HG03457 (cell line): ENCODE data around the gene HDAC4.

Experiments used
- ATAC-seq: cut with Tn5 transposase; IDR thresholded peaks from one replicate; pipeline ENCODE4 v1.9.1; 2021; ENCODE audit warnings: moderate number of reproducible peaks; ENCODE audit not compliant: unreplicated experiment

The HDAC4 gene

DNA sequence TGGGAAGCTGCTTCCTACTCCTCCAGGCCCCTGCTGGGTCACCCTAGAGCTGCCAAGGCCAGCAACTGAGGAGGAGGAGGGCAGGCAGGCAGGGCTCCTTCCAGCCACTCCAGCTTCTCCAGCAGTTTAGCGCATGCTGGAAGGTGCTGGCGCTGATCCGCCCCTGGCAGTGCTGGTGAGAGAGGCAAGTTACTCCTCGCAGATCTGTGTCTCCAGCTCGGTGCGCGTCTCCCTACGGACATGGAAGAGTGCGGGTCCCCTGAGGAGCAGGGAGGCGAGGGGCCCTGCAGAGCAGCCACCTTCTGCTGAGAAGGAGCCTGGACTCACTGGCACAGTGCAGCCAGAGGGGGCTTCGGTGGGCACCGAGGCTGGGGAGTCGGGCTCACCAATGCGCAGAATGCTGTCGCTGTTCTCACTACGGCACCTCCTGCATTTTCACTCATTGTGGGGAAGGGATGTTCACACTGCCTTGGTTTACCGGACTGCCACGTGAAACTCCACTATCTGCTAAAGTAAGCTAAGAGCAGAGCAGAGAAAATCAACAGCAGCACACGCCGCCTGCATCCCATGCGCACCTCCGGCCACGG, 206.0 kb downstream of the HDAC4 start:
- no peak for ATAC-seq

DNA sequence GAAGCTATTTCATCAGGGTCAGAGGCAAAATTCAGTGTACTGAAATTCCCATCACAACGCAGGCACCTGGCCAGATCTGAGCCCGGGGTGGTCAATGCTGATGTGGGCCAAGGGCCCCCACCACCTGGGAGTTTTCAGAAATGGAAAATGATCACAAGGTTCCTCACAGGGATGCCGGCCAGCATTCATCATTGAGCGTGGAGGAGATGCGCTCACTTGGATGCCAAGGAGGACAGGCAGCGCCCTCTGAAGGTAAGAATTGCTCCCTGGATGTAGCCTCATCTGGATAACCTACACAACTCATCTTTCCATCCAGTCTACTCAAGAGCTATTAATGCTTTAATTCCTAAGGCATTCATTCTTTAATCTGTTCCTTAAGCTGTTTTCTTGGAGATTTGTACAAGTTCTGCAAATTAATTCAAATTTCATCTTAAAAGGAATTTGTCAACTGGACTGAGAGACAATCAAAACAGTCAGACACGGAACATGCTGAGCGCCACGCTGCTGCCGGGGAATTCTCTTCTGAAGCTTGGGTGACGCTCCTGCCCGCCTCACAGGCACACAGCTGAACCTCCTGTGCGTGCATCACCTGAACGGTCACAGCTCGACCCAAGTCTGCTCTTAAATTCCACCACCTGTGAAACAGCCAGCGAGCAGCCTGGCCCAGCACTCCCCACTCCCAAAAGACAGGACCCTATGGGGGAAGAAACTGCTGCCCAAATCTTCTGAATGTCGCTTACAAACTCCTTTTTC, 206.7 kb downstream of the HDAC4 start:
- ATAC-seq: no peak

DNA sequence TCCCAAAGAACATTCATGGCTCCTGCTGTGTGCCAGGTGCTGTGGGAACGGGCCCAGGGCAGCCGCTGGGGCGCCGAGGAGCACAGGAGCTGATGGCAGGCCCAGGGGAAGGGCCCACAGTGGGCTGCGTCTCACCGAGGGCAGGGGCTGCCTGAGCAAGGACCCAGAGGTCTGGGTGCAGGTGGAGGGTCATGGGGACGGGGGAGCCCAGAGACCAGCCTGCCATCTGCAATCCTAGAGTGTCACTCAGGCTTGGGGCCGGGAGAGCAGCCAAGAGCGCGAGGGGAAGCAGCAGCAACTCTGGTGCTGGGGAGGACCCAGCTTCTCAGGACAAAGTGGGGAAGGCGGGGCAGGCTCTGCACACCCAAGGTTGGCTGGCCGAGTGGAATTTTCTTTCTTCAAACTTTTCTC, 207.4 kb downstream of the HDAC4 start:
- no peak for ATAC-seq

DNA sequence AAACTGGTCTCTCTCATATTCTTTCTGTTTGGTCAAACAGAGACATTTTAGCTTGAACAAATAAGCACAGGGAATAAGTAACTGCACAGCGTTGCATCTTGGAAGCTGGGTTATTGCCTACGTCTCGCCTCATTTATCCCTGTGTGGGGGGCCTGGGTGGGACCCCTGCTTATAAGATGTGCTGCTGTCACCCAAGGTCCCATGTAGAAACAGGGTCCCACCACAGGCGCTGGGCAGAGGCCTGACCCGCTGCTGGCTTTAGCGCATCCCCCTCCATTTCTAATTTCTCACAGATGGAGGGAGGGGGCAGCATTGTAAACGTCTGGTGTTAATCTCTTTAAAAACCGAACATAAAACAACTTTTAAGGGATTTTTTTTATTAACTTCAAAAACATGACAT, 207.8 kb downstream of the HDAC4 start:
- ATAC-seq: no peak

DNA sequence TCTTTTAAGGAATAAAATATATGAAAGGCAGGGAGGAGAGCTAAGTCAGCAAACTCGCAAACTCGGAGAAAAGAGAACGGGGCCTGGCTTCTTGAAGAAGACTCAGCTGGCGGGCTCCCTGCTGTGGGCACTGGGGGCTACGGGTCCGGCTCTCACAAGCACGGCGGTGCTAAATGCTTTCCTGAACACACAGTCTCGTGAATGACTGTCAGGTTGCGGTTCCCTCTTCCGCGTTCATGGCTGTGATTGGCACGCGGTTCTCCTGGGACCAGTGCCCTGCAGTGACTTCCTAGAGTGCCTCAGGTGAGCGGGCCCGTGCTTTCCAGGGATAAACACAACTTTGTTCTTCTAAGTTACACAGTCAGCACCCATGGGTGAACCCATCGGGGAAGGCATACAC, 208.4 kb downstream of the HDAC4 start:
- no peak for ATAC-seq

DNA sequence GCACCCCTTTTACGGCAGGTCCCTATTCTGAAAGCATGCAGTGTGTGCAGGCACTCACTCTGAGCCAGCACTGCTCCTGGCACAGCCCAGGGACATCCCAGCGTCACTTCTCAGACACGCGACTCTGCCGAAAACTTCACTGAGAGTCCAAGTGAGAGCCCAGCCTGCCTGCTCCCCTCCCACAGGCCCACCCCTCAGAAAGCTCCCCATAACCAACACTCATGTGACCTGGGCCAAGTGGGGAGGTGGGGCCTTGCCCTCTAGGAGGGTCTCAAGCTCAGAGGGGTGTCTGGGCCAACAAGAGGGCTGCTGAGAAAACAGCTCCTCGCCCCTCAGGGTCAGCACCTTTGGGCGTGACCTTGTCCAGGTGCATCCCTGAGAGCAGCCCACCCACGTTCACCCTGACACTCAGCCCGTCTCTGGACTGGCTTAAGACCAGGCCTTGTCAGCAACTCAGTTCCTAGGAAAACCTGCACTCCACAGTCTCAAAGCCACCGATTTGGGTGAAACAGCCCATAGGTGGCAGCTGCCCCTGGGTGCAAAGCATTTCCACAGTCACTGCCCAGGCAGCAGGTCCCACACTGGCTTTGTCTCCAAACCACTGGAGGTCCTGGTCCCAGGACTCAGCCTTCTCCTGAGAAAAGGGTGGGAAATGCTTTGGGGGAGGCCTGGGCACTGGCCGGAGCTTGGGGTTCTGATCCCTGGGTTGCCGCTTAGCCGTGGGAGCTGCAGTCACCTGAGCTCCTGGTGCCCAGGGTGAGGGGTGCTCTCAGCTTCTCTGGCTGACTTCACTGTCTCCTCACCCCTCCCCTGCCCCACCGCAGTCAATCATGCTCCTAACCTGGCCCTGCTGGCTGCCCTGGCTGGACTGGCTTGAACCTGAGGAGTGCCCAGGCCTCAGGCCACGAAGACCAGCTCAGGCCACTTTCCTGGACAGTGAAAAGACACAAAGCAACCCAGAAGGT, 209.6 kb downstream of the HDAC4 start:
- no peak for ATAC-seq

DNA sequence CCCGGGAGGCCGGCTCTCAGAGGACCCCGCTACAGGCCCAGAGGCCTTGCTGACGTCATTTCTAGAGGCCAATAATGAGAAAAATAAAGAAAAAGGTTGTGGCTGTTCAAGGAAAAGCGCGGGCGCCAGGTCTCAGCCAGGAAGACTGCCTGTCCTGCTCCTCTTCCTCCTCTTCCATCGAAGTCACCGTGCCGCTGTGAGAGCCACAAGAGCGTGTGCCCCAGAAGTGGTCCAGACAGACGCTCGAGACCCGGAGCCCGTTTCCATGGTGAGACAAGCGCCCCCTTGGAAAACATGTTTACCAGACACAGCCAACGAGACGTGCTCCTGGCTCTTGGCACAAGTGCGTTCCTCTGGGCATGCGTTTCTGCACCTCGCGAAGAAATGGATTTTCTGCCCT, 210.5 kb downstream of the HDAC4 start:
- no peak for ATAC-seq

DNA sequence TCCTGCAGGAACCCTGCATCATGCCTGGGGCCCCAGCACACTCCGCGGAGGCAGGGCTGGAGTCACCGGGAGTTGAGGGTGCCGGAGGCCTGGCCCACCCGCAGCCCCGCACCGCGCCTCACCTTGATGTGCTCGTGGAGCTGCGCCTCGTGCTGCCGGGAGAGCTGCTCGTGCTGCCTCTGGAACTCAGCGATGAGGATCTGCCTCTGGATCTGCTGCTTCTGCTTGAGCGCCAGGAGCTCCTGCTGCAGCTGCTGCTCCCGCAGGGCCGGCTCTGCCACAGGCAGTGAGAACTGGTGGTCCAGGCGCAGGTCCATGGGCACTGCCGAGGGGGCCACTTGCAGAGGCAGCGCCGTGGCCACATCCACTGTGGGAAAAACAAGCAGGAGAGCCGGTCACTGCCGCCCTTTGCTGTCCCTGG, 211.1 kb downstream of the HDAC4 start:
- no peak for ATAC-seq

DNA sequence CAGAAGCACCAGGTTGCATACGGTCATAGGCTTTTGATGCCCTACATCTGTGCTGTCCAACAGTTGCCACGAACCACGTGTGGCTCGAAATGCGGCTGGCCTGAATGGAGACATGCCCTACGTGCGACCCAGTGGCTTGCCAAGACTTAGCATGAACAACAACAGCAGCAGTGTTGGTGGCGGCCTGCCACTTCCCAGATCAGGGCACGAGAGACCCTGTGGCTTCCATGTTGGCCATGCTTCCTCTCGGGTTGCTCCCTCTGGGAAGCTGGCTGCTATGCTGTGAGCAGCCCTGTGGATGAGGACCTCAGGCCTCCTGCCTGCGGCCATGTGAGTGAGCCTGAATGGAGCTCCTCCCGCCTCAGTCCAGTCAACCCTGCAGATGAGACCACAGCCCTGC, 212.3 kb downstream of the HDAC4 start:
- ATAC-seq: no peak

DNA sequence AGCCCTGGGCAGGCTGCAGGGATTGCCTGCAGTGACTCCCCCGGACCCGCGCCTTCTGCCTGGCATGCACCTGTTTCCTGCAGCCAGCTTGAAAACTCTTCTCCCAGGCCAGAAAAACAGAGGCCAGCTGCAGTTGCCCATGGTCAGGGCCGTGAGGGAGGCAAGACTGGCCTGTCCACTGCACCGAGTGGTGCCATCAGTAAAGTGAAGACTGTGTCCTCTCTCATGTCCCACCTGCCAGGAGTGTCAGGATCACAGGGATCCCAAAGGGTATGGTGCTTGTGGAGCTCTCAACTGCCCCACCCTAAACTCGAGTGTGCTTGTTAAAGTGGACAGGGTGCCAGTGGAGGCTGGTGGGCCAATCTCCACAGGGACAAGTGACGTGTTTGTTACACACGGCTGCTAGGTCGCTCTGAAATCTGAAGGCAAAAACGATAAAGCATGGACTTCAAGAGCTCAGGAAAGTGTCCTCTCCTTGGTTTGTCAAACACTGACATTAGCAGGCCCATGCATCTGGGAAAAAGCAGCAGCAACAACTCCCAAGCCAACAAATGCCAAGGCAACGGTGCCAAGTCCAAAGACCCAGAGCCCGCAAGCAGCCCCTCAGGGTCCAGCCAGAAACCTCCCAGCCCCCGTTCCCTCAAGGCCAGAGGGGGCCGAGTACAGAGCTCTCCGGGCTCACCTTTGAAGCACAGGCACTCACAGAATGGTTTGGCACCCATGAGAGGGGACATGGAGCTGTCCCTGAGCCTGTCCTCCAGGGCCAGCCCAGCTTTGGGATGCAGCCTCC, 213.2 kb downstream of the HDAC4 start:
- ATAC-seq: no peak

DNA sequence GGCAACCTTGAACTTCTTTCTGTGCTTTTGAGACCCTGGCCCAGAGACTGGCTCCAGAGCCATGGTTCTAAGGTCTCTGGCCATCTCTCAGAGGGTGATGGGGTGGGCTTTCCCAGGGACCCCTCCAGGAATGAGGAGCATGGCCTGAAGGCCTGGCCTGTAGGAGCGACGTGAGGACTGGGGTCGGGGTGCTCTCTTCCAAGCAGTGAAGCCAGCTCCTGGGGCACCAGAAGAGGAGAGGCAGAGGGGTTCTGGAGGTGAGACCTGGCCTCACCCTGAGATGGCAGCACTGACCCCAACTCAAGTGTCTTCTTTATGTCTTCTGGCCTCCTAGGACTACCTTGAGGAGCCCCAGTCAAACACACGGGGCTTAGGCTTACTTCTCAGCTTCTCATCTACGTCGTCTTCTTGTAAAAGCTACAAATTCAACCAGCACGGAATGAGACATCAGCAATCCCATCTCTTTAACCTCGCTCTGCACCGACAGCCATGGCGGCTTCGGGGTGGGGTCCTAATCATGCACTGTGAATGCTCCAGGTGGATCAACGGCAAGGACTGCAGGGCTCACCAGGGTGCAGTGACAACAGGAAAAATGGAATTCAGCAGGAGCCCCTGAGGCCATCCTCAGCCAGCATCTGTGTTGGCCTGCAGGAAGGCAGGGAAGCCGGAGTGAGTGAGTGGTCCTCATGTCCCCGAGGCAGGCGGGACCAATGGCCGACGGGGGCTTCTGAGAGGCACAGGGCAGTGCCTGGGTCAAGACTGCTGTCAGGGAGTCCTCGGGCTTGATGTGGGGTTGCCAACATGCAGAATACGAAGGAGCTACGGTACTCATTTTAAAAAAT, 214.1 kb downstream of the HDAC4 start:
- ATAC-seq: no peak

DNA sequence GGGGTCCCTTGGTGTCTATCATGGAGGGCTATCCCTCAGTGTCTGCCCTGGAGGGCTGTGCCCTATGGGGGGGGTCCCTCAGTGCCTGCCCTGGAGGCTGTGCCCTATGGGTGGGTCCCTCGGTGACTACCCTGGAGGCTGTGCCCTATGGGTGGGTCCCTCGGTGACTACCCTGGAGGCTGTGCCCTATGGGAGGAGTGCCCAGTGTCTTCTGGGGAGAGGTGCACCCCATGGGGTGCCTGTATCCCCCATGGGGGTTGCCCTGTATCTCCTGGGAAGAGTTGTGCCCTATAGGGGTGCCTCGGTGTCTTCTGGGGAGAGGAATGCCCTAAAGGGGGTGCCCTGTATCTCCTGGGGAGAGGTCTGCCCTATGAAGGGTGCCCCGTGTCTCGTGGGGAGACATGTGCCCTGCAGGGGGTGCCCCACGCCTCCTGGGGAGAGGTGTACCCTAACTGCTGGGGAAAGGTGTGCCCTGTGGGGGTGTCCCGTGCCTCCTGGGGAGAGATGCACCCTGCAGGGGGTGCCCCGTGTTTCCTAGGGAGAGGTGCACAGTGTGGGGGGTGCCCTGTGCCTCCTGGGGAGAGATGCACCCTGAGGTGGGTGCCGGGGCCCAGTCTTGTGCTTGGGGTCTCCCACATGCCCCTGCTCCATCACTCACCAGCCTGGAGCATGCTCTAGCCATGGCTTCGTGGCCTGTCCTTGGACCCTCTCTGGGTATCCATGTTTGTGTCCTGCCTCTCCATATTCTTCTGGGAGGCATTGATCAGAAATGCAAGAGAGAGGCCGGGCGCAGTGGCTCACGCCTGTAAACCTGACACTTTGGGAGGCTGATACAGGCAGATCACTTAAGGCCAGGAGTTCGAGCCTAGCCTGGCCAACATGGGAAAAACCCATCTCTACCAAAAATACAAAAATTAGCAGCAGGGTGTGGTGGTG, 215.6 kb downstream of the HDAC4 start:
- ATAC-seq: no peak

DNA sequence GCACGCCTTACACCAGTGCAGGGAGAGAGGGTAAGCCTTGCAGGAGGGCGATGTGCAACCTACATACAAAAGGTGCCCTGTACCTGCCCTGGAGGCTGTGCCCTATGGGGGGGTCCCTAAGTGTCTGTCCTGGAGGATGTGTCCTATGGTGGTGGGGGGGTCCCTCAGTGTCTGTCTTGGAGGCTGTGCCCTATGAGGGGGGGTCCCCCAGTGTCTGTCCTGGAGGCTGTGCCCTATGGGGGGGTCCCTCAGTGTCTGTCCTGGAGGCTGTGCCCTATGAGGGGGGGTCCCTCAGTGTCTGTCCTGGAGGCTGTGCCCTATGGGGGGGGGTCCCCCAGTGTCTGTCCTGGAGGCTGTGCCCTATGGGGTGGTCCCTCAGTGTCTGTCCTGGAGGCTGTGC, 216.6 kb downstream of the HDAC4 start:
- no peak for ATAC-seq

DNA sequence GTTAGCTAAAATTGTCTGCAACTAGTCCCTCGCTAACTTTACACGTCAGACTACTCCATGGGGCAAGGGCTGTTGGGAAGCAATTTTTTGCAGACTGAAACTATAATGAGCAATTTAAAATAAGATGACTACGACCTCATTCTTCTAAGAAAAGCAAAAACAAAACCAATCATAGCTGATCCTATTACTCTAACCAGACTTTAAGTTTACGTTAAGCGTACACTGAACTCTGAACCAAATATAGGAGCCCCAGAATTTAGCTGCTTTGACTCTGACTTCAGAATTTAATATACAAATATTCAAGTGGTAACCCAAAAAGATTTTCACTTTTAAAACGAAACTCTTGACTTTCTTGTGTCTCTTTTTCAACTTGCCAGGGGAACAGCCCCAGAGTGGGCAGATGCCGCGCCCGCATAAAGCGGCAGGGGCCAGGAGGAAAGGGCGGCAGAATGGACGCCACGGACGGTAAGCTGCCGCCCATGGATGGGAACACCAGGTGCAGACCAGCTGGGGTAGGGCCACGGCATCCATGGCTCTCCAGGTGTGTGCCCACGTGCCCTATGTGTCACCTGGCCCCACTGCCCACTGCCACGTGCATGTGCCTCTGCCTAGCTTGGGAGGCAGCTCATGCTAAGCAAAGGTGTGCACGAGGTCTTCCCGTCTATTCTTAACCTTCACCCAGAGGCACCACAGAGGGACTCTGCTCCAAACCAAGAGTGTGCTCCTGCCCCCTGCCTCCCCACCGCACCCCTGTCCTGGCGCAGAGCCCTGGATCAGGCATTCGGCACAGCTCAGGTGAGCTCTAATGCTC, 217.6 kb downstream of the HDAC4 start:
- ATAC-seq: no peak

DNA sequence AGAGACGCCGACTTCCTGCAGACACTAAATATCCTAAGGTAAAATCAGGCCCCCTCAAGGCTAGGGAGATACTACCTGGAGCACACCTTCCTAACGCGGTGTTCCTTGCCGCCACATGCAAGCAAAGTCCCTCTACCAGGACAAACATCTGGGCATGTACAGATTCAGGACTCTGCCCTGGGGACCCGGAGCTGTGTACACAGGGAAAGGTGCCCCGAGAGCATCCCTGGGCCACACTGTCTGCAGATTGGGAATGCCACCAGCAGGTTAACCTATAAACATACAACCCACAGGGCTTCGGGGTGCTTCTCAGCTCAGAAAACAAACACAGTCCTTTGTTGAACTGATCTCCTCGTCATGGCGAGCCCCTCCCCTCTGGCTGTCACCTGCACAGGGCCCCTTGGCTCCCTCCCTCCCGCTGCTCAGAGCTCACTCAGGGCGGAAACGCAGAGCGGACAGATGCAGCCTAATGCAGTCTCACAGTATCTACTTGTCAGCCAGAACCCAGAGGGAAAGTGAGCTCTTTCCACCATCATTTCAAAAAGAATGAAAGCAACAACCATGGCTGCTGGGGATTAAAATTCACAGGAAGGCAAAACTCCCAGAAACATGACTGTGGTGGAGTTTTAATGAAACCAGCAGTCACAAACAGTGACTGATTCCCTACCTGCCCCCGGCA, 218.8 kb downstream of the HDAC4 start:
- no peak for ATAC-seq

DNA sequence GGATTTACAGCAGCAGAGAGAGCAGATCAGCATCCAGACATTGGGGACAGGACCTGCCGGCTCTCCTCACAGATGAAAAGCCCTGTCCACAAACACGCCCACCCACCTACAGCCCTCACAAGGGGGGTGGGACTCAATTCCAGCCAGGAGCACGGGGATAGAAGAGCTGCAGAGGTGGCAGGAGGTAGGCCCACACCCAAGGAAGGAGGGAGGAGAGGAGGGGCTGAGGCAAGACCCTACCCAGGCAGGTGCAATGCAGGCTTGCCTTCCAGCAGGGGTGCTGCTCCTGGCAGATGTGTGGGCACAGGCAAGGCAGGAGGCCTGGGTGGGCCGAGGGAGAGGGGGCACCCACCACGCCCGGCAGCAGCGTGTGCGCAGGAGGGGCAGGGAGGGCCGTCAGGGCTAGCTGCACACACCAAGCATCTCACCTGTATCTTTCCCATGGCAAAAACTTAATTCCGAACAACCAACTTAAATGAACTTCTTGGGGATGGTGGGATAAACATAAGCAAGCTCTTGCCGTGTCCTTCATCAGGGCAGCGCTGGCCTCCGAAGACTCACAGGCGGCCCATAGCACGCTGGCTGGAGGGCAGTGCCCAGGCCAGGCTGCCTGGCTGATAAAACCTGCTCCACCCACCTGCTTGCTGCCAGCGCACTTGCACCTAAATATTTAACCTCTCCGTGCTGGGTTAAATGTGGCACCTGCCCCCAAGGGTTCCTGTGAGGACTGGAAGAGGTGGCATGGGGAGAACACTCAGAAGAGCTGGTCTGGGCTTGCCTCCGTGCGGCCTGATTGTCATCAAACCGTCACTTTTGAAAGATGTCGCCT, 219.5 kb downstream of the HDAC4 start:
- no peak for ATAC-seq
